Activated CD8-positive, alpha-beta memory T cell treated with anti-CD3 and anti-CD28 coated beads, Interleukin-2, amount 50 U/mL, for 4 hours (primary cell): Measurements from ENCODE around the gene XYLT1.

Experiments used
- DNase-seq: peaks from one replicate; pipeline ENCODE4 v3.0.0-alpha.2; 2020

Gene XYLT1

DNA sequence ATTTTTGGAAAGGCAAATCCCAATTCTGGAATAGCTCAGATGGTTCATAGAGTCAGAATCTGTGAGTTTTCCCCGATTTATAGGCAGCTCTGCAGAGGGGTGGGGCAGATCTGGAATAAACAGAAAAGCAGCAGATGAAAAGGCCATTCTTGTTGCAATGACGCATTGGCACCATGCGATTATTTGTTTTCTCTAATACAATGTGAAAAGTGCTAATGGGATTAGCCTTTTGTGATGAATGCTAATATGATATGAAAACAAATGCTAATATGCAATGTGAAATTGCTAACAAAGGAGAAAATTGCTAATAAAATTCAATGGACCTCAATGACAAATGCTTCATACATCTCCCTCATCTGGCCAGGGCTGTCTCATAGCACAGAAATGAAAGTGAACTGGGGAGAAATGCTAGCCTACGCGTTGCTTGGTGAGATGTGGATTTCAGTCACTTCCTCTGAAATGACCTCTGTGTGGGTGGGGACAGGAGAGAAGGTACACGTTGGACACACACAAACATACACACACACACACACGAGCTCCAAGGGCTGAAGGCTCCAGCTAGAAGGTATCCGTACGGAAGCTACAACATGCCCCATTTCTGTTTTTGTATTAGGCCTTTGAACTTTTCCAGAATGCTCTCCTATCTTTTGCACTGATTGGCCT, 394.5 kb downstream of the XYLT1 start:
- DNase-seq, result no peak

DNA sequence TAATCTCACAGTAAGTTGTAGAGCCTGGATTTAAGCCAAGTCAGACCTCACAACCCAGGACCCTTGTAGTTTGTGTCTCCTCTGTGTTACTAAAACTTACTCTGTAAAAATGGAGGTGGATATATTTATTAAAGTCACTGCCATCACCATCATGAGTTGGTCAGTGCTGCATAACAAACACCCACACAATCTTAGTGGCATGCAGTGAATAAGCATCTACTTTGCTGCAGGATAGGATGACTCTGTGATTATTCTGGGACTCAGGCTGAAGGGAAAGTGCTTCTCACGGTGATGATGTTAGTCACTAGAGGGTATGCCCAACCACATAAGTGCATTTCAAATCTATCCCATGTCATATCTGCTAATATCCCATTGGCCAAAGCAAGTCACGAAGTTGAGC, 398.7 kb downstream of the XYLT1 start:
- DNase-seq, result no peak

DNA sequence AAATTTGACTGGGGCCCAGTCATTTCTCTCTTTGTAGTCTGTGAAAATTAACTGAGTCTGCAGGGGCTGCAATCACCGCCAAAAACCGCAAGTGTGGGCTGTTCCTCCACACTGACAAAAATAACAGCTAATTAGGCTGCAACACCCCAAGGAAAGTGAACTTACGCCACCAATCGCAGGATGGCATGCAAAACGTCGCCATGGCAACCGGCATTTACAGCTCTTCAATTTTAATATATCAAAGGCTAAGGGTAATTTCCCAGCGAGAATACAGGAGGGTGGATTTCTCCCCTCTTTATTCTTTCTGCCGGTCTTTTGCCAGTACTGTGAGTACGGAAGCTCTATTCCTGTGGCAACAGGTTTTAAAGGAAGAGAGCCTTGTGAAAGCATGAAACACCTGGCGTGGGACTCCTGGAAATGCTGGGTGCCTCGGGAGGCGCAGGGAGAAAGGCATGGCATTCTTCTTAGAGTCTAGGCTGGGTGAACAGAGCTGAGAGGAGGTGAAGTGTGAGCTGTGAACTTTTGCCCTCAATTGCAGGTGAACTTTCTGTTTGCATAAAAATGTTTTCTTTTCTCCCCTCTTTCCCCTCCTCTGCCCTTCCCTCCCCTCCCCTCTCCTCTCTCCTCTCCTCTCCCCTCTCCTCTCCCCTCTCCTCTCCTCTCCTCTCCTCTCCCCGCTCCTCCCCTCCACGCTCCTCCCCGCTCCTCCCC, 399.7 kb downstream of the XYLT1 start:
- DNase-seq, result peak; percentile 81

DNA sequence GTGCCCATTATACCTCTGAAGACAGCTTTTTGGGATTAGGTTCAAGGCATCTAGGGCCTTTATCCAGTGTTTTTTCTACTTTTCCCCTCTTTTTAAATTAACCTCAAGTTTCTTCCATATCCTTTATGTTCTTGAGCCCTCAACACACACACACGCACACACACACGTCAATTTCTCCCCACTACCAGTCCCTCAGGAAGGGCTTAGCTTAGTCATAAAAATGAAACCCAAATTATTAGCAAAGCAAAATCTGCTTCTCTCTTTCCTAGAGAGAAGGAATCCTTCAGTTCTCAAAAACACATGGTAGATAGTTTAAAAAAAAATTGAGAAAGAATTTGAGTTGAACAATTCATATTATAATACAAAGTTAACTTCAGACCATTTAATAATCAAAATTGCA, 401.1 kb downstream of the XYLT1 start:
- DNase-seq, result no peak

DNA sequence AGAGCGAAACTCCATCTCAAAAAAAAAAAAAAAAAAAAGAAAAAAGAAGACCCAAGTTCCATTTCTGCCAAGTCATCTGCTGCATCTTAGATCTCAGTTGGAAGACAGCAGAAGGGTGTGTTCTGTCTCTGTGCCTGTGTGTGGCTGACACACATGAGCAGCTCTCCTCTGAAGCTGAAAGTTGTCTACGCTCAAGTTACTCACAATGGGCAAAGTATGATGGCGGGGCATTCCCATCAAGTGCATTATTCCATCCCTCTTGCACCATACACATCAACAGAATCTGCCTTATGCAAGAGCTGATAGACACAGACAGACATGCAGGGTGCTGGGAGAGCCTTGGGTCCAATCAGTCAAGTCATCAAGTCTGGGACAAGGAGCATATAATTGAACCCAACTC, 402.2 kb downstream of the XYLT1 start:
- no peak for DNase-seq

DNA sequence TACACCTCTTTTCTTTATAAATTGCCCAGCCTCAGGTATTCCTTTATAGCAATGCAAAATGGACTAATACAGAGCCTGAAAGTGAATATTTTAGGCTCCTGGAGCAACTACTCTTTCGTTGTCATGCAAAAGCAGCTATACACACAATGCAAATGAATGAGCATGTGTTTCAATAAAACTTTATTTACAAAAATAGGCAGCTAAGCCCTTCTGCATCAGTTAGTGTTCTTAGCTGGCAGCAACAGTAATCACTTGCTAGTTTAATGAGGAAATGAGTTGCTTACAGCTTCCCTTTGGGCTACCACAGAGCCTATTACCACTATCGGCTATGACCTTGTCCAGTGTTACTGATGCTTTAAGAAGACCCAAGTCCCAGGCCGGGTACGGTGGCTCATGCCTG, 402.9 kb downstream of the XYLT1 start:
- DNase-seq, result no peak

DNA sequence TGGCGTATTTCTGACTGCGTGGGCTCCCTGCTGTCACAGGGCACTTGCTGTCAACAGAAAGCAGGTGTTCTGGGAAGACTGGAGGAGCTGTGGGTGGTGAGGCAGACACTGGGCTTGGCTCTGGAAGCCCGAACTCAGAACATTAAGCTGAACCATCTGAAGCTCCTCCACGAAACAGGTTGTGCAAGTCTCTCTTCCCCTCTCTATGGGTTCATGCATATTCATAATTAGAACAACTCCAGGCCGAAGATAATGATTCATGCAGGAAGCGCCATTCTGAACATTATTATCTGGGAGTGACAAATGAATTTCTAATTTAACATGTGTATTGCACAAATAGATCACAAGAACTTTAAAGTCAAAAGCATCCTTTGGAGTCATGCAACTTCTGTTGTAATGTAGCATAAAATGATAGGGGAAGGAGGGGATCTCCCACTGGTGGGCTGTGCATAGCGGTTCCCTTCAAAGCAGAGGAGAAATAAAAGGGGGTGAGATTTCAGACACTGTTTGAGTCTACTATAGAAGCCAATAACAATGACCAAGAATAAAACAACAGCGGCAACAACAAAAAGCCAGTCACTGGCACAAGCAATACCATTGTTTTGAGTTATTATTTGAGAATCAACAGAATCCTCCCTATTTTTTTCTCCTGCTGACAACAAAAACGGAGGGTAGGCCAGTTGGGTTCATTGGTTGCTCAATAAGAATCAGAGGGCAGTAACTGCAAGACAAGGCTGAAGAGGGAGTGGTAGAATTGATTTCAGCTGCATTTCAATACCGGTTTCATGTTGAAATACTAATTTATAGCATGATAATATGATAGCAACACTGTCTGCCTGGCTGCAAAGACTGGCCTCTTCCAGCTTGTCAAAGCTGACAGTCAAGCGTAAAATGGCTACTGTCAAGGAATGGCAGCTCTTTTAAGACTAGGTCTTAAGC, 407.3 kb downstream of the XYLT1 start:
- no peak for DNase-seq

DNA sequence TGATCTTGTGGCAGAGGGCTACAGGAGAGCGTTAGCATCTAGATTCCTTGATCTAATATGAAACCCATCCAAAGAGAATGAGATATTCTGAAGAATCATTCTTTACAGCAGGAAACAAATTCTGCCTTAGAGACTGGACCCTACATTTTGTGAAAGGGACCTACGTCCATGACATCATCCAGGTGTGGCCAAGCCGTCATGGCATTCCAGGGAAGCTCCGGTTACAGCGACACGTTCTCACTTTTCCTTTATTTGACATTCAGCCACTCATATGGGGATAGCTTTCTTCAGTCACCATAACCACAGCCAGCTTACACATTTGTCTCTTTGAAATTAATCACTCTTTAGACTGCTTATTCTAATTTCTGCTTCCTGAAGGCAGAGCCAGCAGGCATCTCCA, 408.1 kb downstream of the XYLT1 start:
- no peak for DNase-seq

DNA sequence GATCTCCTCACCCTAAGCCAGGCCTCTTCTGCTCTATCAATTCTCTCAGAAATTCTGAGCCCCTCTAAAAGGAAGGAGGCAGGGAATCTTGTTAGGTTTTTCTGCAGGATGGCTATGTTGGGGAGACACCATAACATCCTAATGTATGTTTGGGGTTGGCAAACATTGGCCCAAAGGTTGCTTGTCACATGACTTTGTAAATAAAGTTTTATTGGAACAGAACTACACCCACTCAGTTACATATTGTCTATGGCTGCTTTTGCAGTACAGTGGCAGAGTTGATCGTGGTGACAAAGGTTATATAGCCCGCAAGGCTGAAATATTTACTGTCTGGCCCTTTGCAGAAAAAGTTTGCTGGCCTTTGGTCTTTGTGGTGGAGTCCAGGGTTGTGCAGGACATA, 409.4 kb downstream of the XYLT1 start:
- no peak for DNase-seq

DNA sequence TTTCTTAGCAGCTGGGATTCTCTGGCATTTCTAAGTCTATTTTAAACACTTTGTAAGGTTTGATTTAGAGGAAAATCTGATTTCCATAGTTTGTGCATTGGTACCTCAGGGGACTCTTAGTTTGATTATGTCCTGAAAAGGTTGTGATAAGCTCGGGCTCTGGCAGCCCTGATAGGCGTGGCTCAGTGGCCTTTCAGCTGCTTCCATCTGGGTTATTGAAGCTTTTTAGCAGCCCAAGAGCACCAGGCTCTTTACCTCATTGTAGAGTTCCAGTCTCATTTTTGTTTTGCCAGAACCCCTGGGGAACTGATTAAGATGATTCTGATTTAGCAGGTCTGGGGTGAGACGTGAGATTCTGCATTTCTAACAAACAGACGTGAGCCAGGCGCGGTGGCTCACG, 412.3 kb downstream of the XYLT1 start:
- DNase-seq, result no peak

DNA sequence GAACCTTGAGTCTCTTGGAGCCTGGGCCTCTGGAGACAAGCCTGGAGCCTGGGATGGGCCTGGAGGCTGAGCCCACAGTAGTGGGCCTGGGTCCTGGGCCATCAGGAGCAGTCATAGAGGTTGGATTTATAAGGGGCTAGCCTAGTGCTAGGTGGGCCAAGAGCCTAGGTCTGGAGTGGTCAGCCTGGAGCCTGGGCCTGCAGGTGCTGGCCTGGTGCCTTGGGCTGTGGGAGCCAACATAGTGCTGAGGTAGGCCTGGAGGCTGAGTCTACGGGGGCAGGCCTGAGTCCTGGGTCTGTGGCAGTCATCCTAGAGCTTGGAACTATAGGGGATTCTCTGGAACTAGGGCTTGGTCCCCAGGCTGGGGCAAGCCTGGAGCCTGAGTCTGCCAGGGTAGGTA, 414.1 kb downstream of the XYLT1 start:
- DNase-seq, result no peak

DNA sequence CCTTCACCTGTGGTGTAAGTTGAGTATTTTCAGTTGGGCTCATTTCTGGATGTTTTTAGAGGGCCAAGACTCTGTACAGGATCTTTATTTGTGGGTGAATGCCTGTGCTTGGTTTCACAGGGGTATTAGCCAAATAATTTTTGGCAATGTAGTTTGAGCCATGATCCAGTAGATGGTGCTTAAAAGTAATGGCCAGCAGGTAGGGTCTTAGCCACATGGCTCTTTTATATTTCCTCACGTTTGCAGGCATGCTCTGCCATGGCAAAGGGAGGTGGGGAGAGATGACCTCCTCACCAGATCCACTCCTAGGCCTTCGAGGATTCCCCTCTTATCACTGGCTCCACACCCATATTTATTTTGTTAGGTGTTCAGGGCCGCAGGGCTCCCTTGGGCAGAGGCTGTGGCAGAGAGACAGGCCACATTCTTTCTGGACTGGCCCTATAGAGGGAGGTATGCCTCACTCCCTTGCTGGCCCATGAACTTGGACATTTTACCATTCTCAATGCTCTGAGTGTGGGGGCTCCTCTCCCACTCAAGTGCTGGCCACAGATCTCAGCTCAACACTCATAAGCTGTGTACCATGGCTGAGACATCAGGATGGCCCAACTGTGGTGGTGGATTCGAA, 417.1 kb downstream of the XYLT1 start:
- no peak for DNase-seq
